ENCODE measurements around the gene ROGDI. TPM values are rescaled to one million over a fixed set of nuclear protein-coding genes. Genes with fewer than 3 reads are reported as not detected.

ROGDI gene
- total RNA-seq, 1 donor from 2014 or later = 39.3 TPM

- TF ChIP-seq CTCF (conservative IDR thresholded peaks at IDR 0.05) = no peak
- peaks cover 18% of the 10 kb centered on the region for H3K4me1 Mint-ChIP-seq (ENCODE audit: unreplicated experiment)
- H3K27me3 Mint-ChIP-seq = no peaks in the 10 kb centered on the region
- no peak for DNase-seq (ENCODE audit: extremely low spot score, unreplicated experiment)
- peak overlapping the region; percentile 90 for H3K4me3 Mint-ChIP-seq
- H3K36me3 Mint-ChIP-seq = peaks cover 7% of the 10 kb centered on the region
- peak overlapping the region; percentile 86 for H3K27ac Mint-ChIP-seq
- H3K9me3 Mint-ChIP-seq = no peaks in the 10 kb centered on the region
Observed at GRCh38 chr16:4803898-4804762, 1.7 kb upstream of the ROGDI start.

- no peak for DNase-seq (ENCODE audit: extremely low spot score, unreplicated experiment)
- Mint-ChIP-seq H3K4me3 (peak overlapping the region; percentile 90), H3K4me1 (ENCODE audit: unreplicated experiment) (peaks cover 18% of the 10 kb centered on the region), H3K27ac (peak overlapping the region; percentile 86), H3K9me3 (no peaks in the 10 kb centered on the region), H3K36me3 (peaks cover 7% of the 10 kb centered on the region), H3K27me3 (no peaks in the 10 kb centered on the region)
- no peak for TF ChIP-seq CTCF (conservative IDR thresholded peaks at IDR 0.05)
Observed at GRCh38 chr16:4803401-4803844, 990 bp upstream of the ROGDI start.

GRCh38 chr16:4802659-4803287 lies 340 bp upstream of the ROGDI start:
- peak overlapping the region; percentile 86 for H3K27ac Mint-ChIP-seq
- peaks cover 18% of the 10 kb centered on the region for H3K4me1 Mint-ChIP-seq (ENCODE audit: unreplicated experiment)
- H3K36me3 Mint-ChIP-seq = peaks cover 6% of the 10 kb centered on the region
- H3K9me3 Mint-ChIP-seq = no peaks in the 10 kb centered on the region
- DNase-seq (ENCODE audit: extremely low spot score, unreplicated experiment) = peak; percentile 91
- no peaks in the 10 kb centered on the region for H3K27me3 Mint-ChIP-seq
- TF ChIP-seq CTCF (conservative IDR thresholded peaks at IDR 0.05) = no peak
- H3K4me3 Mint-ChIP-seq = peak overlapping the region; percentile 90

- Mint-ChIP-seq H3K4me3 (peak overlapping the region; percentile 90), H3K27me3 (no peaks in the 10 kb centered on the region), H3K27ac (peak overlapping the region; percentile 79), H3K4me1 (ENCODE audit: unreplicated experiment) (peaks cover 18% of the 10 kb centered on the region), H3K36me3 (peaks cover 3% of the 10 kb centered on the region), H3K9me3 (no peaks in the 10 kb centered on the region)
- no peak for DNase-seq (ENCODE audit: extremely low spot score, unreplicated experiment)
- TF ChIP-seq CTCF (conservative IDR thresholded peaks at IDR 0.05) = no peak
Observed at GRCh38 chr16:4801051-4801961, 1.1 kb downstream of the ROGDI start.

- DNase-seq (ENCODE audit: extremely low spot score, unreplicated experiment) = no peak
Observed at GRCh38 chr16:4800290-4801041, 2.0 kb downstream of the ROGDI start.

More at GRCh38 chr16:4800290-4801041, 2.0 kb downstream of the ROGDI start:
- peaks cover 18% of the 10 kb centered on the region for H3K4me1 Mint-ChIP-seq (ENCODE audit: unreplicated experiment)
- no peaks in the 10 kb centered on the region for H3K9me3 Mint-ChIP-seq
- peak overlapping the region; percentile 78 for H3K4me3 Mint-ChIP-seq
- H3K27ac Mint-ChIP-seq = peak overlapping the region; percentile 72
- H3K36me3 Mint-ChIP-seq = peaks cover 3% of the 10 kb centered on the region
- no peak for TF ChIP-seq CTCF (conservative IDR thresholded peaks at IDR 0.05)
- H3K27me3 Mint-ChIP-seq = no peaks in the 10 kb centered on the region

Data from type B pancreatic cell (in vitro differentiated cells).